Measurements from ENCODE around the gene IL11RA.

The IL11RA gene

GRCh38 chr9:34684816-34685215 is 32.8 kb downstream of the IL11RA start:
- Histone ChIP-seq H3F3A (ENCODE audit: insufficient read depth, low read length) (no peaks in the 10 kb centered on the region), H3K9ac (ENCODE audit: low read length) (no peak overlapping the region), H3K27me3 (ENCODE audit: insufficient read depth, low read length) (no peaks in the 10 kb centered on the region), H3K4me1 (ENCODE audit: insufficient read depth, low read length, severe bottlenecking) (no peaks in the 10 kb centered on the region), H3K9me3 (ENCODE audit: low read length) (no peaks in the 10 kb centered on the region), H3K27ac (ENCODE audit: low read depth, low read length, poor library complexity, severe bottlenecking) (no peak overlapping the region), H3K4me2 (ENCODE audit: low read length) (no peak overlapping the region), H3K36me3 (ENCODE audit: insufficient read depth, low read length) (no peaks in the 10 kb centered on the region), H3K79me2 (ENCODE audit: insufficient read depth, low read length) (no peaks in the 10 kb centered on the region), H3K9me2 (ENCODE audit: low read depth, low read length) (no peaks in the 10 kb centered on the region), H4K20me1 (ENCODE audit: insufficient read depth, low read length) (no peaks in the 10 kb centered on the region), H3K4me3 (ENCODE audit: low read depth, low read length, poor library complexity, severe bottlenecking) (no peak overlapping the region), H2AFZ (ENCODE audit: low read length) (no peak overlapping the region)
- TF ChIP-seq CTCF (IDR thresholded peaks at IDR 0.05; ENCODE audit: low read length) (no peak), EZH2 (IDR thresholded peaks at IDR 0.05; ENCODE audit: borderline replicate concordance, low read length) (no peak)

- Histone ChIP-seq H3K27ac (ENCODE audit: low read depth, low read length, poor library complexity, severe bottlenecking) (no peak overlapping the region), H3K9me2 (ENCODE audit: low read depth, low read length) (no peaks in the 10 kb centered on the region), H3K9ac (ENCODE audit: low read length) (no peak overlapping the region), H3K36me3 (ENCODE audit: insufficient read depth, low read length) (no peaks in the 10 kb centered on the region), H3K4me2 (ENCODE audit: low read length) (no peak overlapping the region), H3K27me3 (ENCODE audit: insufficient read depth, low read length) (no peaks in the 10 kb centered on the region), H4K20me1 (ENCODE audit: insufficient read depth, low read length) (no peaks in the 10 kb centered on the region), H3F3A (ENCODE audit: insufficient read depth, low read length) (no peaks in the 10 kb centered on the region), H3K4me3 (ENCODE audit: low read depth, low read length, poor library complexity, severe bottlenecking) (no peak overlapping the region), H3K4me1 (ENCODE audit: insufficient read depth, low read length, severe bottlenecking) (no peaks in the 10 kb centered on the region), H3K79me2 (ENCODE audit: insufficient read depth, low read length) (no peaks in the 10 kb centered on the region), H2AFZ (ENCODE audit: low read length) (no peak overlapping the region), H3K9me3 (ENCODE audit: low read length) (no peaks in the 10 kb centered on the region)
- TF ChIP-seq CTCF (IDR thresholded peaks at IDR 0.05; ENCODE audit: low read length) (no peak), EZH2 (IDR thresholded peaks at IDR 0.05; ENCODE audit: borderline replicate concordance, low read length) (no peak)
Measured at GRCh38 chr9:34685591-34685990, 33.6 kb downstream of the IL11RA start.

GRCh38 chr9:34686231-34686630 is 34.2 kb downstream of the IL11RA start:
- H3K4me3 ChIP-seq (ENCODE audit: low read depth, low read length, poor library complexity, severe bottlenecking): no peak overlapping the region
- TF ChIP-seq EZH2 (IDR thresholded peaks at IDR 0.05; ENCODE audit: borderline replicate concordance, low read length) (no peak), CTCF (IDR thresholded peaks at IDR 0.05; ENCODE audit: low read length) (no peak)

More at GRCh38 chr9:34686231-34686630, 34.2 kb downstream of the IL11RA start:
- Histone ChIP-seq H3K27ac (ENCODE audit: low read depth, low read length, poor library complexity, severe bottlenecking) (no peak overlapping the region), H3K79me2 (ENCODE audit: insufficient read depth, low read length) (no peaks in the 10 kb centered on the region), H3K9me3 (ENCODE audit: low read length) (no peaks in the 10 kb centered on the region), H3K4me1 (ENCODE audit: insufficient read depth, low read length, severe bottlenecking) (no peaks in the 10 kb centered on the region), H3K27me3 (ENCODE audit: insufficient read depth, low read length) (no peaks in the 10 kb centered on the region), H3K9ac (ENCODE audit: low read length) (no peak overlapping the region), H4K20me1 (ENCODE audit: insufficient read depth, low read length) (no peaks in the 10 kb centered on the region), H3F3A (ENCODE audit: insufficient read depth, low read length) (no peaks in the 10 kb centered on the region), H2AFZ (ENCODE audit: low read length) (no peak overlapping the region), H3K36me3 (ENCODE audit: insufficient read depth, low read length) (no peaks in the 10 kb centered on the region), H3K9me2 (ENCODE audit: low read depth, low read length) (no peaks in the 10 kb centered on the region), H3K4me2 (ENCODE audit: low read length) (no peak overlapping the region)

Data from OCI-LY1 (cell line).